GM13976 (cell line): ENCODE results near the gene RARB.

Experiments
- DNase-seq: peaks from one replicate; pipeline ENCODE4 v3.0.0; 2012; ENCODE audit warnings: low spot score
- in situ Hi-C: fragments of 300-500 bp; cut with MboI; formaldehyde crosslinking; loops from one replicate; pipeline ENCODE4 v1.12.0; 2022; ENCODE audit warnings: low sequenced_read_pairs, mixed read lengths, inconsistent platforms; ENCODE audit not compliant: unreplicated experiment
- TF ChIP-seq, protein P1 (sequence below): IDR thresholded peaks from 2 replicates; pipeline ENCODE4 v1.5.1; 2012; ENCODE audit warnings: borderline replicate concordance, mild to moderate bottlenecking; ENCODE audit not compliant: insufficient read depth; ENCODE audit errors: extremely low read depth, missing control alignments, control extremely low read depth

Gene RARB

GRCh38 chr3:25558796-25559195, 130.7 kb downstream of the RARB start:
- in situ Hi-C loops = no loop called here
- TF ChIP-seq, protein P1, sequence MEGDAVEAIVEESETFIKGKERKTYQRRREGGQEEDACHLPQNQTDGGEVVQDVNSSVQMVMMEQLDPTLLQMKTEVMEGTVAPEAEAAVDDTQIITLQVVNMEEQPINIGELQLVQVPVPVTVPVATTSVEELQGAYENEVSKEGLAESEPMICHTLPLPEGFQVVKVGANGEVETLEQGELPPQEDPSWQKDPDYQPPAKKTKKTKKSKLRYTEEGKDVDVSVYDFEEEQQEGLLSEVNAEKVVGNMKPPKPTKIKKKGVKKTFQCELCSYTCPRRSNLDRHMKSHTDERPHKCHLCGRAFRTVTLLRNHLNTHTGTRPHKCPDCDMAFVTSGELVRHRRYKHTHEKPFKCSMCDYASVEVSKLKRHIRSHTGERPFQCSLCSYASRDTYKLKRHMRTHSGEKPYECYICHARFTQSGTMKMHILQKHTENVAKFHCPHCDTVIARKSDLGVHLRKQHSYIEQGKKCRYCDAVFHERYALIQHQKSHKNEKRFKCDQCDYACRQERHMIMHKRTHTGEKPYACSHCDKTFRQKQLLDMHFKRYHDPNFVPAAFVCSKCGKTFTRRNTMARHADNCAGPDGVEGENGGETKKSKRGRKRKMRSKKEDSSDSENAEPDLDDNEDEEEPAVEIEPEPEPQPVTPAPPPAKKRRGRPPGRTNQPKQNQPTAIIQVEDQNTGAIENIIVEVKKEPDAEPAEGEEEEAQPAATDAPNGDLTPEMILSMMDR = no peak
- no peak for DNase-seq

DNA sequence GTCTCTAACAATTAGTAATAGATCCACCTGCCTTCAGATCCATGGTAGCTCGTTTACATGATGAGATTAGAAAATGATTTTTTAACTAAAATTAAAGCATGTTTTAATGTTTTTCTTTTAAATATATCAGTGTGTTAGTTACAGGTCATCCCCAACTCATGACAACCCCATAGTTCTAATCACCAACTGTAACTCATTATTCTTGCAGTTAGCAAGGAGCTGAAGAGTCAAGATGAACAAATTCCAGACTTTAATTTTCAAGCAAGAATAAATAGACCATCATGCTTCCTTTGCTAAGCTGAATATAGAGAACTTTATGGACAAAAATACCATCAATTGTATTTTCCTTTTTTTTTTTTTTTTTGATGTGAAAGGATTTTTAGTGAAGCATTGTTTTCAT, 135.5 kb downstream of the RARB start:
- in situ Hi-C loops = no loop called here
- TF ChIP-seq, protein P1 = no peak
- no peak for DNase-seq

DNA sequence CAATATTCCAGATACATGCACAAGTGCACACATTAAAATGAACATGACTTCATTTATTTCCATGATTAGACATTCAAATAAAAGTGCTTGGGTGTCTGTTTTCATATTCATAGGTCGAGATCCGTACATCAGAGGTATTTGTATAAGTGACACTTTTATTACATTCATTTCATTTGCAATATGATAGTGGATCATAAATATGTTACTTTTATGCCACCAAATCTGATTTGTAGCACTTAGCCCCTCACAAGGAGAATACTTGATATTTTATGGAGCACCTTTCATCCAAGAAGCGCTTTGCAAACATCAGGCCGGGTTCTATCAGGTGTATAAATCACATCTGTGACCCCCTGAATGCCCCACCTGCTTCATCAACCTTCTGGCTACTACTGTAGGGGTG, 136.0 kb downstream of the RARB start:
- in situ Hi-C loops = no loop called here
- DNase-seq = no peak
- TF ChIP-seq, protein P1 = no peak

GRCh38 chr3:25565807-25566206, 137.7 kb downstream of the RARB start:
- no peak for DNase-seq
- TF ChIP-seq, protein P1 = peak; percentile 9
- in situ Hi-C loops = no loop called here

GRCh38 chr3:25566358-25566920, 138.4 kb downstream of the RARB start:
- DNase-seq = no peak
- in situ Hi-C loops = no loop called here
- TF ChIP-seq, protein P1 = no peak

- TF ChIP-seq, protein P1 = no peak
- no peak for DNase-seq
- in situ Hi-C loops = no loop called here
Observed at GRCh38 chr3:25567388-25567787, 139.3 kb downstream of the RARB start.
